ENCODE data around the gene CNBP. TPM values are rescaled to one million over a fixed set of nuclear protein-coding genes. Genes with fewer than 3 reads are reported as not detected.

The CNBP gene
- total RNA-seq, 1 donor from 2014 or later, result 166 TPM

DNA sequence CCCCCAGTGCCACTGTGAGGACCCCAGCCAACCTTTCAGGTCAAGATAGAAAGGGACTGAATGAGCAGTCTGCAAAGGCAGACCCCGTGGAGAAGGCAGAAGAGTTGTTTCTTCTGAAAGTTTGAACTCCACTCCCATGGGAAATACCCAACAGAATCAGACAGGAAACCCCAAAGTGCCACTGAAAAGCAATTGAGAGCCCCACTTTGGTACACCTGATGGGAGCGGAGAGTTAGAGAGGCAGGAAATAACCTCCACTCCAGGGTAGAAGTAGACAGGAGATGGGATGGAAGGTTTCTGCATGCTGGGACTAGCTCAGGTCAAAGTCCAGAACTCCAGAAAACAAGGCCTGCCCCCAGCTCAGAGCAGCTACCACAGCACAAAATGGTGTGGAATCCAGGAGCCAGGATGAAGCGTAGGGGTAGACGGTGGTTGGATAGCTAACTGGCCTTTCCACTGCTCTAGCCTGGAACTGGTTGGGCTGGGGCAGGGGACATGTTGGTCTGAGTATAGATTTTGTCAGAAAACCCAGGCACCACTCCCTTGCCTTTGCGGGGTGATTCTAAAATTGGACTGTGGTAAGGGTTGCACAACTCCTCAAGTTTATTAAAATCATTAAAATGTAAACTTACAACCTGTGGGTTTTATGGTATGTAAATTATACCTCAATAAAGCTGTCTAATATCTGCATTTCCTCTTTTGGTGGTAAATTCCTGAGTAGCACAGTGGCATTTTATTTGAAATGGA, 60.2 kb downstream of the CNBP start:
- H3K36me3 ChIP-seq, result peaks cover 4 to 10% of the 10 kb centered on the region in 2 donors
- H3K4me1 ChIP-seq, result peaks cover 9 to 14% of the 10 kb centered on the region in 2 donors
- H3K27me3 ChIP-seq, result no peaks in the 10 kb centered on the region
- H3K27ac ChIP-seq, result peak overlapping the region; percentile 97 to 99
- TF ChIP-seq, protein P1, sequence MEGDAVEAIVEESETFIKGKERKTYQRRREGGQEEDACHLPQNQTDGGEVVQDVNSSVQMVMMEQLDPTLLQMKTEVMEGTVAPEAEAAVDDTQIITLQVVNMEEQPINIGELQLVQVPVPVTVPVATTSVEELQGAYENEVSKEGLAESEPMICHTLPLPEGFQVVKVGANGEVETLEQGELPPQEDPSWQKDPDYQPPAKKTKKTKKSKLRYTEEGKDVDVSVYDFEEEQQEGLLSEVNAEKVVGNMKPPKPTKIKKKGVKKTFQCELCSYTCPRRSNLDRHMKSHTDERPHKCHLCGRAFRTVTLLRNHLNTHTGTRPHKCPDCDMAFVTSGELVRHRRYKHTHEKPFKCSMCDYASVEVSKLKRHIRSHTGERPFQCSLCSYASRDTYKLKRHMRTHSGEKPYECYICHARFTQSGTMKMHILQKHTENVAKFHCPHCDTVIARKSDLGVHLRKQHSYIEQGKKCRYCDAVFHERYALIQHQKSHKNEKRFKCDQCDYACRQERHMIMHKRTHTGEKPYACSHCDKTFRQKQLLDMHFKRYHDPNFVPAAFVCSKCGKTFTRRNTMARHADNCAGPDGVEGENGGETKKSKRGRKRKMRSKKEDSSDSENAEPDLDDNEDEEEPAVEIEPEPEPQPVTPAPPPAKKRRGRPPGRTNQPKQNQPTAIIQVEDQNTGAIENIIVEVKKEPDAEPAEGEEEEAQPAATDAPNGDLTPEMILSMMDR (IDR thresholded peaks at IDR 0.05), result no peak
- no peak for DNase-seq (ENCODE audit: low spot score in 2 of 2)
- intact Hi-C loops (cut with DNase I), result loop anchor here (2.0 kb wide), 1 partner anchor 125 kb away; the partner anchor contains the start of gene COPG1
- no peaks in the 10 kb centered on the region for H3K9me3 ChIP-seq
- H3K4me3 ChIP-seq, result no peak overlapping the region

DNA sequence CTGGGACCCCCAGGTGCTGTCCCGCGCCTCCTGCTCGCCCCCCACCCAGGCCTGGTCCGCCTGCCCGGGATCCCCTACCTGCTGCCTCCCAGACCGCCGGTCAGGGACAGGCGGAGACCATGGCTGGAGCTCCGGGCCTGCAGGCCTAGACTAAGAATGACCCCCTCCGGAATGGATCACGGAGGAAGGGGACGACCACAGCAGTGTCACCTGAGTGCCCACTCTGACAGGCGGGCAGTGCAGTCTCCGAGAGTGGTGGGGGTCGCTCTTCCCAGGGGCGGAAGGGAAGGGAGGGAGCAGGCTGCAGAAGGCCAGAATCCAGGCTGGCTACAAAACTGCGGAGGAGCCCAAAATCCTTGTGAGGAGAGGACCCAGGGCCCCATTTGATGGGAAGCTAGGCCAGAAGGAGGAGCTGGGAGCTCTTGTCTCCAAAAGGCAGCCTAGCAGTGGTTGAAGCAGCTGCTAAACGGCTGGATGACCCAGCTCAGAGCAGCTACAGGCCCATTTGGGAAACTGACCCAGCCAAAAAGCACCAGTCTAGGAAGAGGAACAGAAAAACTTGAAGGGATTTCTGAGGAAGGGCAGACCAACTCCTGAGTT, 61.2 kb downstream of the CNBP start:
- Histone ChIP-seq H3K4me3 (peak overlapping the region; percentile 98 to 100), H3K27ac (peak overlapping the region; percentile 97 to 99), H3K27me3 (no peaks in the 10 kb centered on the region), H3K36me3 (peaks cover 0 to 7% of the 10 kb centered on the region in 2 donors), H3K9me3 (no peaks in the 10 kb centered on the region), H3K4me1 (peaks cover 9 to 18% of the 10 kb centered on the region in 2 donors)
- intact Hi-C loops (cut with DNase I), result loop anchor here (2.0 kb wide), 1 partner anchor 126 kb away; the partner anchor contains the start of gene COPG1
- DNase-seq (ENCODE audit: low spot score in 2 of 2), result no peak
- TF ChIP-seq, protein P1 (IDR thresholded peaks at IDR 0.05), result no peak

DNA sequence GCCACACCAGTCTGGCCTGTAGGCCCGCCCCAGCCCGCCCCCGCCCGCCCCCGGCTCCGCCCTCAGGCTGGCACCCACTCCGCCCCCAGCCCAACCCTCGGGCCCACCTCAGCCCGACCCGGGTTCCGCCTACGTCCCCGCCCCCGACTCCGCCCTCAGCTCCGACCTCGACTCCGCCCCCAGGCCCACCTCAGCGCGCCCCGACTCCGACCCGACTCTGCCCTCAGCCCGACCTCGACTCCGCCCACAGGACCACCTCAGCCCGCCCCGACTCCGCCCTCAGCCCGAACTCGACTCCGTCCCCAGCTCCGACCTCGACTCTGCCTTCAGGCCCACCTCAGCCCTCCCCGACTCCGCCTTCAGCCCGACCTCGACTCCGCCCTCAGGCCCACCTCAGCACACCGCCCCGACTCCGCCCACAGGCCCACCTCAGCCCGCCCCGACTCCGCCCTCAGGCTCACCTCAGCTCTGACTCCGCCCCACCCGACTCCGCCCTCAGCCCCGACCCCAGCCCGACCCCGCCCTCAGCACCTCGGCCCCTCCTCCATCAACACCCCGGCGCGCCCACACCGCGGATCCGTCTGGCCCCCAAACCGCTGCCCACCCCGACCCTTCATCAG, 61.8 kb downstream of the CNBP start, which contains the start of gene RAB43:
TSS of gene RAB43 (minus strand) at position 13 of the 620 bp plus-strand sequence. CDS start 315 bp downstream, outside the sequence.
- H3K9me3 ChIP-seq, result no peaks in the 10 kb centered on the region
- H3K4me1 ChIP-seq, result peaks cover 9 to 18% of the 10 kb centered on the region in 2 donors
- TF ChIP-seq, protein P1 (IDR thresholded peaks at IDR 0.05), result no peak
- DNase-seq (ENCODE audit: low spot score in 2 of 2), result peak; percentile 43 to 93
- intact Hi-C loops (cut with DNase I), result loop anchor here (2.0 kb wide), 2 partner anchors 63 to 127 kb away; partner anchors contain the start of gene COPG1
- peak within 1 kb of the TSS; percentile 97 to 99 for H3K27ac ChIP-seq
- no peaks in the 10 kb centered on the region for H3K27me3 ChIP-seq
- peak within 1 kb of the TSS; percentile 98 to 100 for H3K4me3 ChIP-seq
- H3K36me3 ChIP-seq, result peaks cover 0 to 7% of the 10 kb centered on the region in 2 donors

- intact Hi-C loops (cut with DNase I), result loop anchor here (2.0 kb wide), 1 partner anchor 64 kb away; no protein-coding TSS in a partner anchor
- TF ChIP-seq, protein P1 (IDR thresholded peaks at IDR 0.05), result no peak
- no peak for DNase-seq (ENCODE audit: low spot score in 2 of 2)
Observed at GRCh38 chr3:129121016-129121791, 62.5 kb downstream of the CNBP start.

More at GRCh38 chr3:129121016-129121791, 62.5 kb downstream of the CNBP start:
- H3K36me3 ChIP-seq, result peaks cover 0 to 4% of the 10 kb centered on the region in 2 donors
- no peaks in the 10 kb centered on the region for H3K9me3 ChIP-seq
- H3K4me1 ChIP-seq, result peaks cover 9 to 18% of the 10 kb centered on the region in 2 donors
- H3K27ac ChIP-seq, result peak overlapping the region; percentile 97 to 99
- no peaks in the 10 kb centered on the region for H3K27me3 ChIP-seq
- peak overlapping the region; percentile 98 to 100 for H3K4me3 ChIP-seq

Data from ascending aorta (tissue), 2 donors.